GM12865 (cell line): ENCODE measurements around the gene CBARP.

ENCODE experiments used
- DNase-seq: peaks from one replicate; pipeline ENCODE4 v3.0.0; 2010; ENCODE audit warnings: low read depth
- H3K4me3 ChIP-seq: 2 replicates; pipeline ENCODE4 v1.5.1; 2011; ENCODE audit warnings: mild to moderate bottlenecking, low read depth, low read length, control low read depth
- TF ChIP-seq, protein P1 (sequence below): IDR thresholded peaks from 2 replicates; pipeline ENCODE4 v1.5.1; 2011; ENCODE audit warnings: low read length, control low read depth, low read depth, inconsistent platforms; ENCODE audit not compliant: insufficient read depth; ENCODE audit errors: missing control alignments

CBARP gene

DNA sequence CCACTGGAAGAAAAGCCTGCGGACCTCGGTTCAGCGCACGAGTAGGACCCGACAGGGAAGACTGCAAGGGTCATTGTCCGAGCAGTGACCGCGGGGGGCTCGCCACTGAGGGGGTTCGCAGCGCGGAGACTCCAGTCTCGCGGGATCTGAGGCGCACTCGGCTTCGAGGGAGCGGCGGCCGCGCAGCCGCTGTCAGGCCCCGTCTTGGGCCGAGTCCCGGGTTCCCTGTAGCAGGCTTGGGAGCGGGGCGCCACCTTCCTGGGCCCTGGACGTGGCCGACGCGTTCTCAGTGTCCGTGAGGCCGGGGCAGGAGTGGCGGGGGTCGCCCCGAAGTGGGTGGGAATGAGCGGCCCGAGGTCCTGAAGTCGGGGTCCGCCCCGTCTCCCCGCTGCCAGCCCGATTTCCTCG, 37.1 kb upstream of the CBARP start:
- TF ChIP-seq, protein P1, sequence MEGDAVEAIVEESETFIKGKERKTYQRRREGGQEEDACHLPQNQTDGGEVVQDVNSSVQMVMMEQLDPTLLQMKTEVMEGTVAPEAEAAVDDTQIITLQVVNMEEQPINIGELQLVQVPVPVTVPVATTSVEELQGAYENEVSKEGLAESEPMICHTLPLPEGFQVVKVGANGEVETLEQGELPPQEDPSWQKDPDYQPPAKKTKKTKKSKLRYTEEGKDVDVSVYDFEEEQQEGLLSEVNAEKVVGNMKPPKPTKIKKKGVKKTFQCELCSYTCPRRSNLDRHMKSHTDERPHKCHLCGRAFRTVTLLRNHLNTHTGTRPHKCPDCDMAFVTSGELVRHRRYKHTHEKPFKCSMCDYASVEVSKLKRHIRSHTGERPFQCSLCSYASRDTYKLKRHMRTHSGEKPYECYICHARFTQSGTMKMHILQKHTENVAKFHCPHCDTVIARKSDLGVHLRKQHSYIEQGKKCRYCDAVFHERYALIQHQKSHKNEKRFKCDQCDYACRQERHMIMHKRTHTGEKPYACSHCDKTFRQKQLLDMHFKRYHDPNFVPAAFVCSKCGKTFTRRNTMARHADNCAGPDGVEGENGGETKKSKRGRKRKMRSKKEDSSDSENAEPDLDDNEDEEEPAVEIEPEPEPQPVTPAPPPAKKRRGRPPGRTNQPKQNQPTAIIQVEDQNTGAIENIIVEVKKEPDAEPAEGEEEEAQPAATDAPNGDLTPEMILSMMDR: no peak
- peak overlapping the region; percentile 67 for H3K4me3 ChIP-seq
- no peak for DNase-seq

DNA sequence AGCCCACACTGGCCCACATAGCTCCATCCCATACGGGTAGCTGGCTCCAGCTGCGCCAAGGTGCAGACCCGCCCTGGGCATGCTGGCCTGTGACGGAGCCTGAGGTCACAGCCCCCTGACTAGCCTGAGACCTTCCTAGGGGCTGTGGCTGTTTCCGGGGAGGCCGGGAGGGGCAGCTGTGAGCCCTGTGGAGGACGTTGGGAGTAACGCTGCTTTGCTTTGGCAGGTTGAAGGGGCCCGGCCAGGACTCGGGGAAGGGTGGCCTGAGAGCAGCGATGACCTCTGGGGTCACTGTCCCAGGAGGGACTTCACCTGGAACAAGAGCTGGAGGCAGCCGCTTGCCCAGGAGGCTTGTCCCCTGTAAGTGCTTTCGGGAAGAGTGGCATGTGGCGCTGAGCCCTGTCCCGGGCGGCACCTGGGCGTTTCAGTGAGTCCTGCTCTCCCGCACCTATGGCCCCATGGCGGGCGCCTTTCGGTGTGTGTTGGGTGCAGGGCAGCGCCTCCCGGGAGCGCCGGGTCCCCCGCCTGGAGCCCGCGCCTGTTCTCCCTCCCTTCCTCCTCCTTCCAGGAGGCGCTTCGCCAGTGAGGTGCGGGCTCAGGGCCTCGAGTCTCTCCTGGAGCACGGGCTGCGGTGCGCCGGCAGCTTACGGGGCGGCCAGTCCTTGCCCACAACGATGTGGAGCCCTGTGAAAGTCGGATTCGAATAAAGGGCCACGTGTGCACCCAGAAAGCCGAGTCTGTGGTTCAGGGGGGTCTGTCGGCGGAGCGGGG, 36.5 kb upstream of the CBARP start:
- no peak for DNase-seq
- peak overlapping the region; percentile 67 for H3K4me3 ChIP-seq

DNA sequence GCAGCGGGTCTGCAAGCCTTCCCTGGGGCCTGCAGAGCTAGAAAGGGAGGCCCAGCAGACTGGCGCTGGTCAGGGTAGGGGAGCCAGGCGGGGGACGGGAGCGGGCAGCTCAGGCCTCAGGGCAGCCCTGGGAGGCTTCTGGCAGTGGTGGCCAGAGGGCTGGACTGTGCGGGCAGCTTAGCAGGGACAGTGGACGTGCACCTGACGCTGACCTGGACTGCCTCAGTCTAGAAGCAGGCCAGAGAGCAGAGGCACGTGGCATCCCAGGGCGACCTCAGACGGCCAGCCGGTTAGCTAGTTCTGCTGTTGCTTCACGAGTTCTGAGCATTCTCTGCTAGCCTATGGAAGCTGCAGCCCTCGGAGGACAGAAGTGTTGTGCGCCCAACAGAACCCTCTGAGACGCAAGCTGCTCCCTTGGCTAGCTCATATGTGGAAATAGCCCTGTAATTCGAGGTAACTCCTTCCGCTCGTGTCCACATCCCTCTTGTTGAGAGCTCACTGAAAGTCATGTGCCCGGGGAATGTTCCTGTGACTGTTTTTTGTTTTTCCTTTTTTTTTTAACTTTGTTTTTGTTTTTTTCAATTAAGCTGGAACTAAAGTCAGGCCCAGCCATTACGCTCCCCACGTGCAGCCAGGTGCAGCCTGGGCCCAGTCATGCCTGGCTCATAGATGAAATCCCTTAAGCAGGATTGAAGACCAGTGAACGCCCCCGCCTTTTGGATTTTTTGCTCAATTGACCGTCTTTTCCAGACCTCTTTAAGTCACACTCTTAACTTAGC, 35.6 kb upstream of the CBARP start:
- TF ChIP-seq, protein P1: no peak
- peak; percentile 34 for DNase-seq
- H3K4me3 ChIP-seq: no peak overlapping the region

More for the DNA sequence above, 36.5 kb upstream of the CBARP start:
- TF ChIP-seq, protein P1: no peak

DNA sequence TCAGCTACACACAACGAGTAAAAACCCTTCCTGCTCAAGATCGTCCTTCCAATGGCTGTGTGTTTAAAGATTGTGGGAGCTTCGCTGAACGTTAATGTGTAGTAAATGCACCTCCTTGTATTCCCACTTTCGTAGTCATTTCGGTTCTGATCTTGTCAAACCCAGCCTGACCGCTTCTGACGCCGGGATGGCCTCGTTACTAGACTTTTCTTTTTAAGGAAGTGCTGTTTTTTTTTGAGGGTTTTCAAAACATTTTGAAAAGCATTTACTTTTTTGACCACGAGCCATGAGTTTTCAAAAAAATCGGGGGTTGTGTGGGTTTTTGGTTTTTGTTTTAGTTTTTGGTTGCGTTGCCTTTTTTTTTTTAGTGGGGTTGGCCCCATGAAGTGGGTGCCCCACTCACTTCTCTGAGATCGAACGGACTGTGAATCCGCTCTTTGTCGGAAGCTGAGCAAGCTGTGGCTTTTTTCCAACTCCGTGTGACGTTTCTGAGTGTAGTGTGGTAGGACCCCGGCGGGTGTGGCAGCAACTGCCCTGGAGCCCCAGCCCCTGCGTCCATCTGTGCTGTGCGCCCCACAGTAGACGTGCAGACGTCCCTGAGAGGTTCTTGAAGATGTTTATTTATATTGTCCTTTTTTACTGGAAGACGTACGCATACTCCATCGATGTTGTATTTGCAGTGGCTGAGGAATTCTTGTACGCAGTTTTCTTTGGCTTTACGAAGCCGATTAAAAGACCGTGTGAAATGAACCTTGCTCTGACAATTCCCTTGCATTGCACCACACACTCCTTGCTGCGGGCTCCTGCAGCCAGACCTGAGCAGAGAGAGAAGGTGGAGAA, 34.8 kb upstream of the CBARP start:
- TF ChIP-seq, protein P1: no peak
- DNase-seq: no peak
- no peak overlapping the region for H3K4me3 ChIP-seq

DNA sequence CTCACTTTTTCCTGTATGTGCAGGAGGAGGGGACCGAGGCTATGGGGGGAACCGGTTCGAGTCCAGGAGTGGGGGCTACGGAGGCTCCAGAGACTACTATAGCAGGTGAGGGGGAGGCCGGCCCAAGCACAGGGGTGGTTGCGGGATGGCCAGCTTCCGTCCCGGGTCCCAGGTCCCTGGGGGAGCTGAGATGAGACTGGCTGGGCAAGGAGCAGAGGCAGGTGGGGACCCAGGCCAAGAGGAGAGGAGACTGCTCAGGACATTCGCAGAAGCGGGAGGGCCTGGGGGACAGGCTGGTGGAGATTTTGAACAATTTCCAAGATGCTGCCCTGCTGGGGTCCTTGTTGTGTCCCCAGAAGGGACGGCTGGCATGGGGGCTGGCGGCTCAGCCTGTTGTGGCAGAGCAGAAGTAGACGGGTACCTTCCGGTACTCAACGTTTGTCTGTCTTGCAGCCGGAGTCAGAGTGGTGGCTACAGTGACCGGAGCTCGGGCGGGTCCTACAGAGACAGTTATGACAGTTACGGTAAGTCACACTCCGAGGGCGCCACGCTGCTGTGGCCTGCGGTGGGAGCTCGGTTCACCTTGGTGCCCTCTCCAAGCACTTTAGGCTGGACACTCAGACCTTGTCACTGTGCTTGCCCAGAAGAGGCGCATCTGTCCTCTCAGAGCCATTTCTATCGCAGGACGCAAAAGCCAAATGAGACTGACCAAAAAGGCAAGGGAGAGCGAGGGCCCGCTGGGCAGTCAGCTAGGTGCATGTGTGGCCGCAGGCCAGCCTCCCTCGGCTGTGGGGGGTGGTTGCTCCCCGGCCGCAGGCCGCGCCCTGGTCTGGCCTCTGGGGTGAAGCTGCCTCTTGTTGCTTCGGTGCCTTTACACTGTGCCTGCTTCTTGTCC, 34.0 kb upstream of the CBARP start:
- TF ChIP-seq, protein P1: no peak
- DNase-seq: no peak
- H3K4me3 ChIP-seq: no peak overlapping the region
